ENCODE data around the gene PDCD2.
"Not testable (repeated sequence)": the region's sequence is repeated elsewhere in the genome, so short reads cannot be mapped to it uniquely, and the experiment has no call there.

Gene PDCD2

GRCh38 chr6:170584181-170584953 lies at the start of gene PDCD2:
TSS of gene PDCD2 (minus strand) at chr6:170584637. CDS start at chr6:170584581, 56 bp downstream.
- TF ChIP-seq ZFP3 (CRISPR knock-in tag; IDR thresholded peaks at IDR 0.05) = 0 out of 2 replicates have a peak, but pooled peaks have one; percentile 33
- TF ChIP-seq CSDC2 (CRISPR knock-in tag; IDR thresholded peaks at IDR 0.05) = no peak
- peak; percentile 99 for ATAC-seq

- ATAC-seq = not testable (repeated sequence)
These were observed 31.6 kb upstream of the PDCD2 start for GRCh38 chr6:170616020-170616554.

- ATAC-seq = peak; percentile 79
These were observed 27.9 kb upstream of the PDCD2 start for GRCh38 chr6:170612256-170612804.

- ATAC-seq = not testable (repeated sequence)
These were observed 24.8 kb upstream of the PDCD2 start for GRCh38 chr6:170609225-170609624.

- TF ChIP-seq POU6F1 (CRISPR knock-in tag; IDR thresholded peaks at IDR 0.05; ENCODE audit: borderline replicate concordance, low read depth) (no peak), ARNTL (CRISPR knock-in tag; IDR thresholded peaks at IDR 0.05; ENCODE audit: borderline replicate concordance, low read depth) (no peak), SNAI2 (CRISPR knock-in tag; IDR thresholded peaks at IDR 0.05) (no peak), BACH2 (CRISPR knock-in tag; IDR thresholded peaks at IDR 0.05; ENCODE audit: borderline replicate concordance) (no peak), OSR1 (CRISPR knock-in tag; IDR thresholded peaks at IDR 0.05) (no peak), TSHZ2 (CRISPR knock-in tag; IDR thresholded peaks at IDR 0.05) (no peak)
- ATAC-seq = no peak
These were observed 21.3 kb upstream of the PDCD2 start for GRCh38 chr6:170605574-170606259.

- TF ChIP-seq ZC3H10 (CRISPR knock-in tag; IDR thresholded peaks at IDR 0.05) (no peak), ZFP3 (CRISPR knock-in tag; IDR thresholded peaks at IDR 0.05) (no peak), PATZ1 (CRISPR knock-in tag; IDR thresholded peaks at IDR 0.05; ENCODE audit: borderline replicate concordance) (no peak), ZNF8 (CRISPR knock-in tag; IDR thresholded peaks at IDR 0.05) (no peak), OSR1 (CRISPR knock-in tag; IDR thresholded peaks at IDR 0.05) (no peak), ZFP30 (CRISPR knock-in tag; IDR thresholded peaks at IDR 0.05) (no peak), RARB (CRISPR knock-in tag; IDR thresholded peaks at IDR 0.05) (no peak), POU6F1 (CRISPR knock-in tag; IDR thresholded peaks at IDR 0.05; ENCODE audit: borderline replicate concordance, low read depth) (no peak), CSRNP3 (CRISPR knock-in tag; IDR thresholded peaks at IDR 0.05) (no peak), ISL1 (CRISPR knock-in tag; IDR thresholded peaks at IDR 0.05) (no peak), TOX (CRISPR knock-in tag; IDR thresholded peaks at IDR 0.05; ENCODE audit: borderline replicate concordance) (no peak), PPARA (CRISPR knock-in tag; IDR thresholded peaks at IDR 0.05; ENCODE audit: borderline replicate concordance) (no peak), TCF4 (CRISPR knock-in tag; IDR thresholded peaks at IDR 0.05; ENCODE audit: borderline replicate concordance) (no peak)
- no peak for ATAC-seq
These were observed 12.8 kb upstream of the PDCD2 start for GRCh38 chr6:170597278-170597677.
